Measurements from ENCODE around the gene NOC4L.
A peak's percentile ranks its signal among the peaks of the same experiment; 100 is the strongest.
"Not testable (repeated sequence)": the region's sequence is repeated elsewhere in the genome, so short reads cannot be mapped to it uniquely, and the experiment has no call there.

NOC4L gene

GRCh38 chr12:132142679-132143335, 1.4 kb upstream of the NOC4L start:
- no peak for DNase-seq (ENCODE audit: low read depth in 2 of 3, low spot score in 1 of 3)

- DNase-seq (ENCODE audit: low read depth in 2 of 3, low spot score in 1 of 3), result no peak
These were observed 753 bp upstream of the NOC4L start for GRCh38 chr12:132143336-132144071.

GRCh38 chr12:132144810-132145168, 532 bp downstream of the NOC4L start:
- no peak for DNase-seq (ENCODE audit: low read depth in 2 of 3, low spot score in 1 of 3)

- no peak for DNase-seq (ENCODE audit: low read depth in 2 of 3, low spot score in 1 of 3)
These were observed 1.1 kb downstream of the NOC4L start for GRCh38 chr12:132145334-132145733.

- DNase-seq (ENCODE audit: low read depth in 2 of 3, low spot score in 1 of 3), result no peak
These were observed 1.8 kb downstream of the NOC4L start for GRCh38 chr12:132146098-132146497.

- no peak for DNase-seq (ENCODE audit: low read depth in 2 of 3, low spot score in 1 of 3)
These were observed 2.6 kb downstream of the NOC4L start for GRCh38 chr12:132146772-132147422.

- DNase-seq (ENCODE audit: low read depth in 2 of 3, low spot score in 1 of 3), result no peak
These were observed 3.4 kb downstream of the NOC4L start for GRCh38 chr12:132147423-132148367.

- DNase-seq (ENCODE audit: low read depth in 2 of 3, low spot score in 1 of 3), result no peak
These were observed 4.2 kb downstream of the NOC4L start for GRCh38 chr12:132148368-132149045.

GRCh38 chr12:132149526-132149925, 5.3 kb downstream of the NOC4L start:
- not testable (repeated sequence) for DNase-seq (ENCODE audit: low read depth in 2 of 3, low spot score in 1 of 3)

- DNase-seq (ENCODE audit: low read depth in 2 of 3, low spot score in 1 of 3), result no peak
These were observed 6.5 kb downstream of the NOC4L start for GRCh38 chr12:132150780-132151144.

GRCh38 chr12:132151145-132151765, 7.0 kb downstream of the NOC4L start:
- DNase-seq (ENCODE audit: low read depth in 2 of 3, low spot score in 1 of 3), result no peak

GRCh38 chr12:132151766-132152410, 7.6 kb downstream of the NOC4L start:
- DNase-seq (ENCODE audit: low read depth in 2 of 3, low spot score in 1 of 3), result no peak

GRCh38 chr12:132152411-132152821, 8.2 kb downstream of the NOC4L start:
- no peak for DNase-seq (ENCODE audit: low read depth in 2 of 3, low spot score in 1 of 3)

GRCh38 chr12:132152953-132153352, 8.7 kb downstream of the NOC4L start:
- no peak for DNase-seq (ENCODE audit: low read depth in 2 of 3, low spot score in 1 of 3)

GRCh38 chr12:132153501-132154340, 9.5 kb downstream of the NOC4L start:
- peak; percentile 43 to 52 (median 48) for DNase-seq (ENCODE audit: low read depth in 2 of 3, low spot score in 1 of 3)

- no peak for DNase-seq (ENCODE audit: low read depth in 2 of 3, low spot score in 1 of 3)
These were observed 10.1 kb downstream of the NOC4L start for GRCh38 chr12:132154341-132154761.

GRCh38 chr12:132154941-132155770, 10.9 kb downstream of the NOC4L start:
- no peak for DNase-seq (ENCODE audit: low read depth in 2 of 3, low spot score in 1 of 3)
